ENCODE data around the gene ZNF672. TPM values are rescaled to one million over a fixed set of nuclear protein-coding genes. Genes with fewer than 3 reads are reported as not detected.
"Not testable (repeated sequence)": the region's sequence is repeated elsewhere in the genome, so short reads cannot be mapped to it uniquely, and the experiment has no call there.

Gene ZNF672
- total RNA-seq, 1 experiment from 2014 or later = 27.6 TPM

- H4K20me1 ChIP-seq (ENCODE audit: insufficient read depth); H3K4me1 ChIP-seq (ENCODE audit: control insufficient read depth in 1 of 2, insufficient read depth in 2 of 2, low read length in 2 of 2); H3K9me3 ChIP-seq (ENCODE audit: control insufficient read depth in 1 of 2, insufficient read depth in 1 of 2, low read depth in 1 of 2, low read length in 2 of 2); H2AFZ ChIP-seq (ENCODE audit: low read depth, low read length, poor library complexity, severe bottlenecking); H3K4me3 ChIP-seq (replicated peaks in 1 of 2; ENCODE audit: low read depth in 1 of 2, low read length in 2 of 2); H3K36me3 ChIP-seq (ENCODE audit: control insufficient read depth in 1 of 2, insufficient read depth in 2 of 2, low read length in 2 of 2); RAD21 ChIA-PET (ENCODE audit: low non-redundant PET in 1 of 2, low total read pairs in 2 of 2, uncharacterized antibody in 2 of 2, unreplicated experiment in 2 of 2); BruUV-seq (replicated peaks); DNase-seq (ENCODE audit: low read depth, low spot score); H3K27me3 ChIP-seq (ENCODE audit: insufficient read depth, low read length); H3K9ac ChIP-seq (ENCODE audit: low read length); H3K79me2 ChIP-seq (ENCODE audit: insufficient read depth, low read length); CTCF ChIA-PET; POLR2A ChIA-PET; intact Hi-C loops (cut with micrococcal nuclease); H3K9me2 ChIP-seq (ENCODE audit: insufficient read depth); H3K27ac ChIP-seq (ENCODE audit: low read depth, low read length); H3K4me2 ChIP-seq (ENCODE audit: low read length); ATAC-seq: not testable (repeated sequence)
Measured at GRCh38 chr1:248789337-248789736, 48.7 kb upstream of the ZNF672 start.

DNA sequence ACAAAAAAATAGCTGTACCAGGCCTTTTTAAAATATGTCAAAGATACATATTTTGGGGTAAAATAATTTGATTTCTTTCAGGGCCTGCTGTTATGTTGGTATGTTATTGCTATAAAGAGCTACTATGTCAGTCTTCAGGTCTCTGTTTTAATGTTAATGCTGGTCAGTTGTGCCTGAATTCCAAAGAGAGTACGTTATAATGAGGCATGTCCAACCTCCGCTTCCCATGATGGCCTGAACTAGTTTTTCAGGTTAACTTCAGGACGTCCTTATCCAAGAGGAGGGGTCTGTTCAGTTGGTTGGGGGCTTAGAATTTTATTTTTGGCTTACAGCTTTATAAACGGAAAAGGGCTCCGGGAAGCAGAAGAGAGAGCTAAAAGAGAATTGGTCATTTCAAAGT lies 47.6 kb upstream of the ZNF672 start:
- ATAC-seq (no peak), DNase-seq (ENCODE audit: low read depth, low spot score) (no peak)
- Histone ChIP-seq H3K27ac (ENCODE audit: low read depth, low read length) (no peak overlapping the region), H3K4me3 (replicated peaks in 1 of 2; ENCODE audit: low read depth in 1 of 2, low read length in 2 of 2) (no peak overlapping the region), H3K4me1 (ENCODE audit: control insufficient read depth in 1 of 2, insufficient read depth in 2 of 2, low read length in 2 of 2) (no peaks in the 10 kb centered on the region), H3K79me2 (ENCODE audit: insufficient read depth, low read length) (no peaks in the 10 kb centered on the region), H3K9me3 (ENCODE audit: control insufficient read depth in 1 of 2, insufficient read depth in 1 of 2, low read depth in 1 of 2, low read length in 2 of 2) (no peaks in the 10 kb centered on the region), H2AFZ (ENCODE audit: low read depth, low read length, poor library complexity, severe bottlenecking) (no peak overlapping the region), H3K4me2 (ENCODE audit: low read length) (no peak overlapping the region), H3K27me3 (ENCODE audit: insufficient read depth, low read length) (no peaks in the 10 kb centered on the region), H3K36me3 (ENCODE audit: control insufficient read depth in 1 of 2, insufficient read depth in 2 of 2, low read length in 2 of 2) (no peaks in the 10 kb centered on the region), H4K20me1 (ENCODE audit: insufficient read depth) (no peaks in the 10 kb centered on the region), H3K9ac (ENCODE audit: low read length) (no peak overlapping the region), H3K9me2 (ENCODE audit: insufficient read depth) (no peaks in the 10 kb centered on the region)
- ChIA-PET POLR2A (no interaction called here), RAD21 (ENCODE audit: low non-redundant PET in 1 of 2, low total read pairs in 2 of 2, uncharacterized antibody in 2 of 2, unreplicated experiment in 2 of 2) (no interaction called here), CTCF (no interaction called here)
- TF ChIP-seq POLR2A (IDR thresholded peaks at IDR 0.05; ENCODE audit: borderline replicate concordance, extremely low read depth, insufficient read depth, insufficient read length) (no peak), FOSL1 (IDR thresholded peaks at IDR 0.05; ENCODE audit: low read depth) (no peak), JUND (IDR thresholded peaks at IDR 0.05) (no peak), EZH2 (IDR thresholded peaks at IDR 0.05) (no peak)
- BruUV-seq (replicated peaks) = no TSS peak
- intact Hi-C loops (cut with micrococcal nuclease) = no loop called here

DNA sequence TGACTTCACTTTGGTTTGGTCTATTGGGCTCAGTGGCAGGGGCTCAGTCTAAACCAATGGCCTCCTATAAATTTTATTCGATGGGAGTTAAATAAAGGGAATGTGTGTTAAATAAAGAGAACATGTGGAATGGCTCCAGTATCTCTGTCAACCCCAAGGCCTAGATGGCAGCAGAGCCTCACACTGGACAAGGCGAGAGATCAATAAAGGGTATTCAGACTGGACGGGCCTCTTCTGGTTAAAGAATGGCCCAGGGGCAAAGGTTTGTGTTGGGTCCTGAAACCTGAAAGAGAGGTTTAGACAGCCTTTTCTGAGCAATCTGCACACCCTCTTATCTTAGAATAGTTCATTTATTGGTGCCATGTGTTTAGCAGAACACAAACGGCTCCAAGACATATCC lies 47.0 kb upstream of the ZNF672 start:
- no TSS peak for BruUV-seq (replicated peaks)
- H3K79me2 ChIP-seq (ENCODE audit: insufficient read depth, low read length) = no peaks in the 10 kb centered on the region
- DNase-seq (ENCODE audit: low read depth, low spot score) (no peak), ATAC-seq (no peak)
- peak; percentile 8; the same call in 1 of the 2 replicates for TF ChIP-seq RAD21 (IDR thresholded peaks at IDR 0.05; ENCODE audit: low read depth)
- TF ChIP-seq FOSL1 (IDR thresholded peaks at IDR 0.05; ENCODE audit: low read depth) = no peak
- H3K9me3 ChIP-seq (ENCODE audit: control insufficient read depth in 1 of 2, insufficient read depth in 1 of 2, low read depth in 1 of 2, low read length in 2 of 2) = no peaks in the 10 kb centered on the region
- H3K36me3 ChIP-seq (ENCODE audit: control insufficient read depth in 1 of 2, insufficient read depth in 2 of 2, low read length in 2 of 2) = no peaks in the 10 kb centered on the region
- no peak overlapping the region for H2AFZ ChIP-seq (ENCODE audit: low read depth, low read length, poor library complexity, severe bottlenecking)
- H3K9me2 ChIP-seq (ENCODE audit: insufficient read depth) = no peaks in the 10 kb centered on the region
- CTCF ChIA-PET = no interaction called here
- POLR2A ChIA-PET = no interaction called here
- H3K27me3 ChIP-seq (ENCODE audit: insufficient read depth, low read length) = no peaks in the 10 kb centered on the region
- H3K4me1 ChIP-seq (ENCODE audit: control insufficient read depth in 1 of 2, insufficient read depth in 2 of 2, low read length in 2 of 2) = no peaks in the 10 kb centered on the region
- no peak overlapping the region for H3K4me2 ChIP-seq (ENCODE audit: low read length)
- no peaks in the 10 kb centered on the region for H4K20me1 ChIP-seq (ENCODE audit: insufficient read depth)
- intact Hi-C loops (cut with micrococcal nuclease) = no loop called here
- no peak overlapping the region for H3K4me3 ChIP-seq (replicated peaks in 1 of 2; ENCODE audit: low read depth in 1 of 2, low read length in 2 of 2)
- no peak overlapping the region for H3K27ac ChIP-seq (ENCODE audit: low read depth, low read length)
- RAD21 ChIA-PET (ENCODE audit: low non-redundant PET in 1 of 2, low total read pairs in 2 of 2, uncharacterized antibody in 2 of 2, unreplicated experiment in 2 of 2) = no interaction called here
- H3K9ac ChIP-seq (ENCODE audit: low read length) = no peak overlapping the region
